GM12878 (cell line): ENCODE data around the gene AAGAB. TPM values are rescaled to one million over a fixed set of nuclear protein-coding genes. Genes with fewer than 3 reads are reported as not detected.

Experiments used
- CBFB ChIP-seq: IDR thresholded peaks from 2 replicates; pipeline ENCODE4 v1.6.1; 2016; ENCODE audit warnings: antibody characterized with exemption, low read depth
- CREB1 ChIP-seq: IDR thresholded peaks from 2 replicates; pipeline ENCODE4 v1.6.1; 2012; ENCODE audit warnings: low read depth, mild to moderate bottlenecking, inconsistent platforms
- ETV6 ChIP-seq, 2 experiments: fragments of 450-650 bp in 1 of 2; IDR thresholded peaks in 1 of 2; conservative IDR thresholded peaks in 1 of 2; 2 replicates each; pipeline ENCODE4 v1.6.1; 2014; ENCODE audit warnings: antibody characterized with exemption in 1 of 2, borderline replicate concordance in 1 of 2, low read depth in 1 of 2, mild to moderate bottlenecking in 1 of 2, moderate library complexity in 1 of 2
- FOXM1 ChIP-seq: IDR thresholded peaks from 2 replicates; pipeline ENCODE4 v1.6.1; 2012; ENCODE audit warnings: low read depth, mild to moderate bottlenecking, inconsistent platforms, low read length, moderate library complexity
- HDAC2 ChIP-seq: fragments of 200-600 bp; sonication (generic); IDR thresholded peaks from 2 replicates; pipeline ENCODE4 v1.6.1; 2017
- IRF5 ChIP-seq: fragments of 450-650 bp; IDR thresholded peaks from 2 replicates; pipeline ENCODE4 v1.6.1; 2017; ENCODE audit warnings: borderline replicate concordance
- KAT2A ChIP-seq: conservative IDR thresholded peaks from 2 replicates; pipeline ENCODE4 v1.6.1; 2011; ENCODE audit warnings: low read depth, low read length; ENCODE audit not compliant: control insufficient read depth
- MEF2B ChIP-seq: fragments of 450-650 bp; IDR thresholded peaks from 2 replicates; pipeline ENCODE4 v1.6.1; 2018; ENCODE audit warnings: mild to moderate bottlenecking, moderate library complexity; ENCODE audit not compliant: partially characterized antibody, poor library complexity, severe bottlenecking
- MYB ChIP-seq: fragments of 150-350 bp; IDR thresholded peaks from 2 replicates; pipeline ENCODE4 v1.6.1; 2014; ENCODE audit warnings: mild to moderate bottlenecking, low read depth, low read length, borderline replicate concordance
- NFYB ChIP-seq: IDR thresholded peaks from 2 replicates; pipeline ENCODE4 v1.6.1; 2011; ENCODE audit warnings: low read depth, mild to moderate bottlenecking, low read length, improper control_type of control experiment, moderate library complexity; ENCODE audit not compliant: insufficient read depth
- NR2C2 ChIP-seq: IDR thresholded peaks from 2 replicates; pipeline ENCODE4 v1.6.1; 2011; ENCODE audit warnings: borderline replicate concordance, low read depth; ENCODE audit not compliant: control insufficient read depth, insufficient read length
- POLR2AphosphoS2 ChIP-seq: IDR thresholded peaks from 2 replicates; pipeline ENCODE4 v1.6.1; 2011; ENCODE audit warnings: low read depth, mild to moderate bottlenecking, low read length, improper control_type of control experiment, moderate library complexity
- REST ChIP-seq: IDR thresholded peaks from 2 replicates; pipeline ENCODE4 v1.6.1; 2012; ENCODE audit warnings: mild to moderate bottlenecking, low read depth, low read length
- SRF ChIP-seq, 2 experiments: IDR thresholded peaks; 2 replicates each; pipeline ENCODE4 v1.6.1; 2011; ENCODE audit warnings: low read depth in 2 of 2, low read length in 2 of 2, mild to moderate bottlenecking in 1 of 2, moderate library complexity in 1 of 2
- TCF3 ChIP-seq: IDR thresholded peaks from 2 replicates; pipeline ENCODE4 v1.6.1; 2012; ENCODE audit warnings: low read depth, mild to moderate bottlenecking, low read length, borderline replicate concordance; ENCODE audit not compliant: insufficient read depth
- WRNIP1 ChIP-seq: IDR thresholded peaks from 2 replicates; pipeline ENCODE4 v1.6.1; 2011; ENCODE audit warnings: low read depth, low read length, improper control_type of control experiment, borderline replicate concordance
- polyA plus RNA-seq, 11 experiments: library from polyadenylated mRNA; depleted of rRNA in 4 of 11; unstranded in 6 of 11; stranded (reverse) in 5 of 11; fragments of >200 nt; fragmentation: Nextera tagmentation in 4 of 11; fragmentation: Illumina TruSeq in 1 of 11; extraction: Ambion mirVana in 4 of 11; extraction: Trizol in 1 of 11; gene quantifications; 1 replicate in 1 of 11; 2 replicates in 10 of 11; pipeline versions ENCODE4 v1.2.1 to v1.2.3, GENCODE V29; 2011 to 2016; ENCODE audit warnings: inconsistent platforms in 2 of 11, missing spikeins in 2 of 11, low read depth in 1 of 11
- total RNA-seq, 4 experiments: library from RNA; depleted of rRNA in 3 of 4; stranded (reverse); fragments of >200 nt in 3 of 4; fragmentation: Illumina TruSeq in 1 of 4; extraction: Trizol in 1 of 4; gene quantifications; 2 replicates each; pipeline versions ENCODE4 v1.2.1 to v1.2.3, GENCODE V29; 2013 to 2021
- TF ChIP-seq, protein P1 (sequence below): IDR thresholded peaks from 2 replicates; pipeline ENCODE4 v1.6.1; 2012; ENCODE audit warnings: low read length, inconsistent platforms

Gene AAGAB
- total and polyA plus RNA-seq, 10 of the 15 experiments (the other 5 are each of a cell fraction or from before 2014, with no cell fraction given), result 11.4 to 62.3 (median 38.0) TPM

GRCh38 chr15:67174864-67175573 lies 79.4 kb downstream of the AAGAB start (continued):
- TF ChIP-seq REST (no peak), NR2C2 (no peak), MEF2B (no peak), HDAC2 (no peak), TCF3 (peak; percentile 75), NFYB (no peak), SRF (IDR thresholded peaks at IDR 0.05; ENCODE audit: low read depth in 2 of 2, low read length in 2 of 2) (no peak), KAT2A (no peak), FOXM1 (peak; percentile 60; the same call in 1 of the 2 replicates), IRF5 (no peak), POLR2AphosphoS2 (no peak), ETV6 (conservative IDR thresholded peaks at IDR 0.05 in 1 of 2, IDR thresholded peaks at IDR 0.05 in 1 of 2; ENCODE audit: borderline replicate concordance in 1 of 2, low read depth in 1 of 2) (peak in 1 of 2 experiments; percentile 46; a peak in 1 of 4 replicates), CREB1 (peak; percentile 14; the same call in 1 of the 2 replicates), MYB (no peak), CBFB (no peak), WRNIP1 (no peak)
- TF ChIP-seq, protein P1, sequence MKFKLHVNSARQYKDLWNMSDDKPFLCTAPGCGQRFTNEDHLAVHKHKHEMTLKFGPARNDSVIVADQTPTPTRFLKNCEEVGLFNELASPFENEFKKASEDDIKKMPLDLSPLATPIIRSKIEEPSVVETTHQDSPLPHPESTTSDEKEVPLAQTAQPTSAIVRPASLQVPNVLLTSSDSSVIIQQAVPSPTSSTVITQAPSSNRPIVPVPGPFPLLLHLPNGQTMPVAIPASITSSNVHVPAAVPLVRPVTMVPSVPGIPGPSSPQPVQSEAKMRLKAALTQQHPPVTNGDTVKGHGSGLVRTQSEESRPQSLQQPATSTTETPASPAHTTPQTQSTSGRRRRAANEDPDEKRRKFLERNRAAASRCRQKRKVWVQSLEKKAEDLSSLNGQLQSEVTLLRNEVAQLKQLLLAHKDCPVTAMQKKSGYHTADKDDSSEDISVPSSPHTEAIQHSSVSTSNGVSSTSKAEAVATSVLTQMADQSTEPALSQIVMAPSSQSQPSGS, result 0 out of 2 replicates have a peak, but pooled peaks have one; percentile 27
